Keratinocyte (primary cell): ENCODE measurements around the gene L1CAM.

Experiments used
- CTCF ChIP-seq, 3 experiments: IDR thresholded peaks in 1 of 3; conservative IDR thresholded peaks in 1 of 3; optimal IDR thresholded peaks in 1 of 3; 2 replicates in 2 of 3; 3 replicates in 1 of 3; pipeline versions ENCODE3 to v1.5.1; 2011; ENCODE audit warnings: low read length in 3 of 3, mild to moderate bottlenecking in 3 of 3, moderate library complexity in 2 of 3, control low read depth in 1 of 3, inconsistent platforms in 1 of 3; ENCODE audit not compliant: insufficient read depth in 2 of 3; ENCODE audit errors: extremely low read depth in 1 of 3
- EZH2 ChIP-seq: IDR thresholded peaks from one replicate; pipeline ENCODE4 v1.6.1; 2012; ENCODE audit warnings: inconsistent platforms, mild to moderate bottlenecking, low read length, moderate library complexity

GRCh38 chrX:153854702-153855101, 31.3 kb downstream of the L1CAM start:
- TF ChIP-seq CTCF (optimal IDR thresholded peaks at IDR 0.05 in 1 of 3, IDR thresholded peaks at IDR 0.05 in 1 of 3, conservative IDR thresholded peaks at IDR 0.05 in 1 of 3; ENCODE audit: extremely low read depth in 1 of 3, insufficient read depth in 2 of 3, low read length in 3 of 3) (no peak), EZH2 (no peak)
